Fibroblast of upper back skin (primary cell): Measurements from ENCODE around the gene ANKLE2.
"Not testable (repeated sequence)": the region's sequence is repeated elsewhere in the genome, so short reads cannot be mapped to it uniquely, and the experiment has no call there.

Experiments
- DNase-seq: peaks from one replicate; pipeline ENCODE4 v3.0.0-alpha.2; 2013

ANKLE2 gene

GRCh38 chr12:132718644-132719043 is 43.0 kb downstream of the ANKLE2 start:
- DNase-seq = no peak

- DNase-seq = no peak
Measured at GRCh38 chr12:132717531-132718387, 43.9 kb downstream of the ANKLE2 start.

- no peak for DNase-seq
Measured at GRCh38 chr12:132717011-132717410, 44.6 kb downstream of the ANKLE2 start.

- no peak for DNase-seq
Measured at GRCh38 chr12:132716356-132716755, 45.3 kb downstream of the ANKLE2 start.

- no peak for DNase-seq
Measured at GRCh38 chr12:132715874-132716273, 45.8 kb downstream of the ANKLE2 start.

- DNase-seq = no peak
Measured at GRCh38 chr12:132713123-132713522, 48.5 kb downstream of the ANKLE2 start.

- no peak for DNase-seq
Measured at GRCh38 chr12:132711080-132711843, 50.4 kb downstream of the ANKLE2 start.

GRCh38 chr12:132710405-132711079 is 51.1 kb downstream of the ANKLE2 start, which contains the start of gene PGAM5:
Gene PGAM5 (plus strand): TSS chr12:132710842. CDS start chr12:132710877, 35 bp downstream.
- DNase-seq = peak; percentile 72

GRCh38 chr12:132710043-132710404 is 51.6 kb downstream of the ANKLE2 start:
- no peak for DNase-seq

- no peak for DNase-seq
Measured at GRCh38 chr12:132708150-132708549, 53.5 kb downstream of the ANKLE2 start.

GRCh38 chr12:132707241-132707640 is 54.4 kb downstream of the ANKLE2 start:
- no peak for DNase-seq

GRCh38 chr12:132703641-132704040 is 58.0 kb downstream of the ANKLE2 start:
- DNase-seq = no peak

- DNase-seq = no peak
Measured at GRCh38 chr12:132702640-132703039, 59.0 kb downstream of the ANKLE2 start.

- DNase-seq = peak; percentile 29
Measured at GRCh38 chr12:132700212-132700822, 61.3 kb downstream of the ANKLE2 start.

- DNase-seq = no peak
Measured at GRCh38 chr12:132698341-132698740, 63.3 kb downstream of the ANKLE2 start.

- no peak for DNase-seq
Measured at GRCh38 chr12:132695431-132695830, 66.2 kb downstream of the ANKLE2 start.

- DNase-seq = not testable (repeated sequence)
Measured at GRCh38 chr12:132694888-132695287, 66.7 kb downstream of the ANKLE2 start.

- DNase-seq = not testable (repeated sequence)
Measured at GRCh38 chr12:132692030-132692429, 69.6 kb downstream of the ANKLE2 start.

- no peak for DNase-seq
Measured at GRCh38 chr12:132690112-132690511, 71.5 kb downstream of the ANKLE2 start.

- no peak for DNase-seq
Measured at GRCh38 chr12:132689227-132689626, 72.4 kb downstream of the ANKLE2 start.

GRCh38 chr12:132687211-132688164 is 74.1 kb downstream of the ANKLE2 start, which contains the start of the genes POLE and PXMP2:
Gene POLE (minus strand): TSS chr12:132687342. CDS start chr12:132687315, 27 bp downstream.
Gene PXMP2 (plus strand): TSS chr12:132687587. CDS start chr12:132687671, 84 bp downstream.
- DNase-seq = peak; percentile 96
